ENCODE results near the gene IRF2BP1.

IRF2BP1 gene

GRCh38 chr19:45860359-45861259, 25.3 kb downstream of the IRF2BP1 start:
- no peak for DNase-seq

- DNase-seq: no peak
Observed at GRCh38 chr19:45854167-45854778, 31.7 kb downstream of the IRF2BP1 start.

GRCh38 chr19:45852983-45853382, 33.0 kb downstream of the IRF2BP1 start:
- DNase-seq: no peak

GRCh38 chr19:45852145-45852750, 33.7 kb downstream of the IRF2BP1 start:
- DNase-seq: no peak

- DNase-seq: no peak
Observed at GRCh38 chr19:45848922-45849321, 37.0 kb downstream of the IRF2BP1 start.

DNA sequence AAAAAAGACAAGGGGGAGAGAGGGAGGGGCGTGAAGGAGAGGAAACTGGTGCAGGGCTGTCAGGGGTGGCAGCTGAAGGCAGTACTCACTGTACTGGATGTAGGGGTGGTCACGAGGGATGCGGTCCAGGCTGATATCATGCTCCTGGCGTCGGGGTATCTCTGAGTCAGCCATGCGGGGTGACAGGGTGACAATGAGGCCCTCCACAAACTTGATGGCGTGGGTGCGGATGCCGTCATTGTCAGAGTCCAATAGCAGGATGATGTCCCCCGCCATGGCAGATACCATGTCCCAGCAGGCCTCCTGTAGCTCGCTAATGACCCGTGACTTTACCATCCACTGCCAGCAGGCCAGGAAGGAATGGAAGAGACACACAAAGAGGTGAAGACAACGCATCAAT, 38.3 kb downstream of the IRF2BP1 start:
- no peak for DNase-seq

- no peak for DNase-seq
Observed at GRCh38 chr19:45842198-45842597, 43.7 kb downstream of the IRF2BP1 start.

DNA sequence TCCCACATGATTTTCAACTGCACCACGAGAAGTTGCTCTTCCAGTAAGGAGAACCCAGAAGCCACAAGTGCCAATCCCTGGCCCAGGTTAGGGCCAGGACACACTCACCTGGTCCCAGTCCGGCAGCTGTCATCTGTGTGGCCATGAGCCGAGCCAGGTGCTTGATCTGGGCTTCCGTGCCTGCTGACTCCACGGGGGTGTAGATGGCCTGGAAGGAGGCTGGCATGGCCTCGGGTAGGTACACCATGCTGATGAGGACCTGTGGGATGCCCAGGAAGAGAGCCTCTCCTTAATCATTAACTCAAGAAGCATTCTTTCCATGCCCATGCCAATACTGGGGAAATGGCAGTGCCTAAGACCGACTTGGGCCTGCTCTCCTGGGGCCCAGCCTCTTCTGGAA, 51.0 kb downstream of the IRF2BP1 start:
- DNase-seq: no peak
